GM19328 (cell line): ENCODE results near the gene ANKRD62.
"Not testable (repeated sequence)": the region's sequence is repeated elsewhere in the genome, so short reads cannot be mapped to it uniquely, and the experiment has no call there.

ENCODE experiments used
- ATAC-seq: cut with Tn5 transposase; IDR thresholded peaks from one replicate; pipeline ENCODE4 v1.9.1; 2021; ENCODE audit warnings: mild to moderate bottlenecking, moderate library complexity; ENCODE audit not compliant: unreplicated experiment

The ANKRD62 gene

GRCh38 chr18:12065397-12065796 lies 28.2 kb upstream of the ANKRD62 start:
- no peak for ATAC-seq

DNA sequence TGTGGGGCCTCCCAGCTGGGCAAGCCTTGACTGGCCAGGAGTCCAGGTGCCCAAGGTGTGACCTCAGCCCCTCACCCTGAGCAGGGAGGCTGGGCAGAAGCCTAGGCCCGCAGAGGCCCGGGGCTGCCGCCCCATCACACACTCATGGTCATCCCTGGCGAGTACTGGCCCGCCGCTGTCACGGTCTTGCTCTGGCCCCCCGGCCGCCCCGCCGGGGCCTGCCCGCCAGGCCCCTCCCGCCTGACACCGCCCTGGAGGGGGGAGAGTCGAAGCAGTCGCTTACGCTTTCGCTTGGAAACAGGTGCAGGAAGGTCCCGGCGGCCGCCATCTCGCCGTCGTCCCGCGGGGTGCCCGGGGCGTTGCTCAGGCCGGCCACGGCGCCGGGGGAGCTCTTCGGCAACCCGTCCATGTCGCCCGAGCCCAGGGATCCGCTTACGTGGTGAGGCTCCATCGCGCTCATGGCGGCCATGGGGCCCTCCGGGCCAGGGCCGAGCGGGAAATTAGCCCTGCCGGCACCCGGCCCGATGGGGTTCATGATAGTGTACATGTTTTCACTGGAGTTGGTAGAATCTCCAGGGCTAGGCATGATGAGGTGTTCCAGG lies 26.6 kb upstream of the ANKRD62 start:
- ATAC-seq = no peak

GRCh38 chr18:12067671-12068070 lies 26.0 kb upstream of the ANKRD62 start:
- no peak for ATAC-seq

GRCh38 chr18:12068316-12068949 lies 25.2 kb upstream of the ANKRD62 start:
- ATAC-seq = not testable (repeated sequence)

DNA sequence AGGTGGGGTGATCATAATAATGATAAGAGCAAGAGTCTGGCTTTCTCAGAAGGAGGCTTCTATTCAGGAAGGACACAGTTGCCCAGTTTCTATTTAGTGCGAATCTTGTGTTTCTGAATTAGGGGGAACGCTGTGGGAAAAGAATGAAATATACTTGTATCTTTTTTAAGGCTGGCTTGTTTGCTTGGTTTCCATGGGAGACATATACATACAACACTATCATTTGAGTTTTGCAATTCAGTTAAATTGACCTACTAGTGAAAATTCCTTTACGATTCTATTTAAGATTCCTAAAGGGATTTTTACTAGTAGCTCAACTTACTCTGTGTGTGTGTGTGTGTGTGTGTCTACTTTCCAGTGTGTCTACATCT lies 24.7 kb upstream of the ANKRD62 start:
- no peak for ATAC-seq

- not testable (repeated sequence) for ATAC-seq
These were observed 22.6 kb upstream of the ANKRD62 start for GRCh38 chr18:12071066-12071465.

GRCh38 chr18:12072996-12073395 lies 20.6 kb upstream of the ANKRD62 start:
- ATAC-seq = no peak

DNA sequence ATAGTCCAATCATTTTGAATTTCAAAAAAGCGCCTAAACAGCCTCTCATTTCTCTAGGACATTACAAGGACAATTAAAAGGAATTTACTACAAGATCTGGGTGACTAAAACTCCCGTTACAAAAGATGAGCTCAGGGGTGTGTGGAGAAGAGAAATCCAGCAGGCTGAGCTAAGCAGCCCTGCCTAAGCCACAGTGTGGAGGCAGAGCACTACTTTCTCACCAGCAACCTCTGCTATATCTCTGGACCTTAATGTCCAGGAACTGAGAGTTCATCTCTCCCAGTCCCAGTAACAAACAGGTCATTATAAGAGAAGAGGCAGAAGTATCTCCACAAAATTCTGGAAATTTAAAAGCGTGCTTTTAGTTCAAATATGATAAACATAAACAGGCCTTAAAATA lies 18.9 kb upstream of the ANKRD62 start:
- no peak for ATAC-seq

GRCh38 chr18:12076424-12077140 lies 17.1 kb upstream of the ANKRD62 start:
- no peak for ATAC-seq

DNA sequence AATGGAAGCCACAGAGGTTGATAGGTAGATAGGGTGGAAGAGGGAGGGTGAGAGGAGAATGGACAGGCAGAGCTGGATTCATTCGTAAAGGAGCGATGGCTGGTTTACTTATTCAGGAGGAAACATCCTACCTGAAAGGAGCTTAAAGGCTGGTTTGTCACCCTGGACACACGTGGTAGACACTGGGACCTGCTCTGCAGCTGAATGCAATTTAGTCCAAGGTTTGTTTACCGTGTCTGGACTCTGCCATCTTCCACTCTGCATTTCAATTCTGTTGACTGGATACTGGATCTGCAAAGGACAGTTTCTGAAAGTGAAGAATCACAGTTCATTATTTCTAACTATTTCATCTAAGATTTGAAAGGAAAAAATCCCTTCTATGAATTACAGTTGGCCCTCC lies 15.6 kb upstream of the ANKRD62 start:
- ATAC-seq = not testable (repeated sequence)

GRCh38 chr18:12079491-12080237 lies 14.0 kb upstream of the ANKRD62 start:
- no peak for ATAC-seq

GRCh38 chr18:12085136-12085535 lies 8.5 kb upstream of the ANKRD62 start:
- no peak for ATAC-seq

GRCh38 chr18:12085786-12086185 lies 7.9 kb upstream of the ANKRD62 start:
- ATAC-seq = no peak

GRCh38 chr18:12086249-12086648 lies 7.4 kb upstream of the ANKRD62 start:
- ATAC-seq = no peak

DNA sequence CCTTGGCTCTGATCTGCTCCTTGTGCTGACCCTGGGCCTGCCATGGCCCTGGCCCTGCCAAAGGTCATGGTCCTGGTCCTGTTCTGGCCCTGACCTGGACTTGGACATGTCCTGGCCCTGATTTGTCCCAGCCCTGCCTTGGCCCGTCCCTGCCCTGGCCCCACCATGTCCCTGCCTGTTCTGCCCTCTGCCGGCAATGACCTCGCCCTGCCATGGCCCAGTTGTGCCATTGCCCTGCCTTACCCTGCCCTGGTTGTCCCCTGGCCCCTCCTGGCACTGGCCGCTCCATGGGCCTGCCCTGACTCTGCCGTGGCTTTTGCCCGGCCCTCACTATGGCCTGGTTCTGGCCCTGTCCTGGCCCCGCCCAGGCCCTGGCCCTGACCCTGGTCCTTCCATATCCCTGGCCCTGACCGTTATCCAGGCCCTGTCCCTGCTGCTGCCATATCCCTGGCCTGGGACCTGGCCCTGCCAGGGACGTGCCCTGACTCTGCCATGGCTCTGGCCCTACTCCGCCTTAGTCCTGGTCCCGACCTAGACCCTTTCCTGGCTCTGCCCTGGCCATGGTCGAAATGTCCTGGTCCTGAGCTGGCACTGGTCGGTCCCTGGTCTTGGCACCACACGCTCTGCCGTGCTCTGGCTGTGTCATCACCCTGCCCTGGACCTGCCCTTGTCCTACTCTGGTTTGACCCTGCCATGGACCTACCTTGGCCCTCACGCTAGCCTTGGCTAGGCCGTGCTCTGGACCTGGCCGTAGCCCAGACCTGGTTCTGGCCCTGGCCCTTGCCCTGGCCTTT lies 6.8 kb upstream of the ANKRD62 start:
- no peak for ATAC-seq

GRCh38 chr18:12087471-12088025 lies 6.1 kb upstream of the ANKRD62 start:
- ATAC-seq = no peak

GRCh38 chr18:12088096-12088495 lies 5.5 kb upstream of the ANKRD62 start:
- no peak for ATAC-seq

GRCh38 chr18:12088731-12089375 lies 4.8 kb upstream of the ANKRD62 start:
- no peak for ATAC-seq

DNA sequence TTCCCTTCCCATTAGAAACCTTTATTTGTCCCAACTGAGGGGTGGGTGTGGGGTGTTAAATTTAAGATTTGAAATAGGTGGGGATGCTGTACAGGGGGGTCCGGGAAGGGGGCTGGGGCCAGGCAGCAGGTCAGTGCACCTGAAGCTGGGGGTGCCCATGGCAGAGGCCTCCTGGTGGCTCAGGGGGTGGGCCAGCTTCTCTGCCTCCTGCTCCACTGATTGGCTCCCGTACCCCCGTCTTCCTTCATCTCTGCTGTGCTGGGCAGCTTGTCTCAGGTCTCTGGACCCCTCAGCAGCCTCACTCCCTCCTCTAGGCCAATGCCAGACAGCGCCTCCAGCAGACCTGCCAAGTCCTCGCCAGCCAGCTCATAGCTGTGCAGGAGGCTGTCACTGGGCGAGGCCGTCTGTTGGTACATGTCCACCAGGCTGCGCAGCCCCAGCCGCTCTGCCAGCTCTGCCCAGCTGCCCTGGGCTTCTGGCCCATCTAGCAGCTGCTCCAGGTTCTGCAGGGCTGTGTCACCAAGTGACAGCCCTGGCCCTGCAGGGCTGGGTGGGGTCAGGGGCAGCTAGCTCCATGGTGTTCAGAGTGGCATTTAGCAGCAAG lies 2.0 kb upstream of the ANKRD62 start:
- no peak for ATAC-seq
